Progenitor cell of endocrine pancreas (in vitro differentiated cells): ENCODE data around the gene ADGRB2. TPM values are rescaled to one million over a fixed set of nuclear protein-coding genes. Genes with fewer than 3 reads are reported as not detected.

Experiments used
- DNase-seq: peaks from one replicate; pipeline ENCODE4 v3.0.0; 2021; ENCODE audit warnings: low spot score; ENCODE audit not compliant: unreplicated experiment
- H3K27ac Mint-ChIP-seq: 2 replicates; pipeline ENCODE4 v1.8.0; 2021; ENCODE audit warnings: mild to moderate bottlenecking, moderate library complexity, mixed read lengths
- H3K27me3 Mint-ChIP-seq: 2 replicates; pipeline ENCODE4 v1.8.0; 2021; ENCODE audit warnings: mixed read lengths
- H3K36me3 Mint-ChIP-seq: 2 replicates; pipeline ENCODE4 v1.8.0; 2022; ENCODE audit warnings: mixed read lengths; ENCODE audit not compliant: insufficient read depth
- H3K4me1 Mint-ChIP-seq: 2 replicates; pipeline ENCODE4 v1.8.0; 2021; ENCODE audit warnings: low read depth, mixed read lengths
- H3K4me3 Mint-ChIP-seq: 2 replicates; pipeline ENCODE4 v1.8.0; 2021; ENCODE audit warnings: low read depth, mild to moderate bottlenecking, moderate library complexity, mixed read lengths
- H3K9me3 Mint-ChIP-seq: 2 replicates; pipeline ENCODE4 v1.8.0; 2021; ENCODE audit warnings: low read depth, mixed read lengths
- CTCF ChIP-seq: fragments of 200-600 bp; sonication (generic); IDR thresholded peaks from one replicate; pipeline ENCODE4 v1.5.0; 2021; ENCODE audit warnings: antibody characterized with exemption, mild to moderate bottlenecking; ENCODE audit not compliant: unreplicated experiment
- total RNA-seq: library from RNA; stranded (reverse); gene quantifications from 2 replicates; pipeline ENCODE4 v1.2.1, GENCODE V29; 2021

ADGRB2 gene
- total RNA-seq, 1 donor from 2014 or later = 5.5 TPM

GRCh38 chr1:31783846-31784245 is 19.7 kb upstream of the ADGRB2 start:
- Mint-ChIP-seq H3K27ac (no peak overlapping the region), H3K27me3 (peaks cover 6% of the 10 kb centered on the region), H3K4me3 (no peak overlapping the region), H3K36me3 (no peaks in the 10 kb centered on the region), H3K9me3 (no peaks in the 10 kb centered on the region), H3K4me1 (peaks cover 11% of the 10 kb centered on the region)
- TF ChIP-seq CTCF = no peak
- DNase-seq = no peak

- Mint-ChIP-seq H3K4me1 (peaks cover 11% of the 10 kb centered on the region), H3K36me3 (no peaks in the 10 kb centered on the region), H3K27me3 (peaks cover 8% of the 10 kb centered on the region), H3K27ac (no peak overlapping the region), H3K4me3 (no peak overlapping the region), H3K9me3 (no peaks in the 10 kb centered on the region)
- TF ChIP-seq CTCF = no peak
- DNase-seq = no peak
These were observed 18.6 kb upstream of the ADGRB2 start for GRCh38 chr1:31782421-31783410.

DNA sequence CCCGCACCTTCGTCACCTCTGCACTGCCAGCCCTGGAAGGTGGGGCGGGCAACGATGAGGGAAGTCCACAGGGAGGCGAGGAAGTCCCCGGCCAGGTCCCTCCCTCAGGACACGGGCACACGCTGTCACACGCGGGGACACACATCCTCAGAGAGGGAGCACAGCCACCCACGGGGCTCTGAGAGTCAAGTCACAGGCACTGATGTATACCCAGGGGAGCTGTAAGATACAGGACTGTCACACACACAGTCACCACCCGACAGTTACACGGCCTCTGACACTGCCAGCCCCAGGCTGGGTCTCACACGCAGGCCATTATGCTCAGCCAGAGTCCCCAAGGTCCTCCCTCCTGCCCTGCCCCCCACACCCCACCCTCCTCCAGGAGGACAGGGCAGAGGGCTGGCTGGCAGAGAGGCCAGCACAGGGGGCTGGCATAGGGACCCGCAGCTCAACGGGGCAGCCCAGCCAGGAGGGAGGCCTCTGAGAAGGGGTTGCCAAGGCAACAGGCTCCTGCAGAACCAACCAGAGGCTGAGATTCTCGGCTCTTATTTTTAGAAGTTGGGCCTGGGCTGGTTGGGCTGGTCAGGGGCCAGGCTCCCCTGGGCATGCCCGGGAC is 17.7 kb upstream of the ADGRB2 start:
- Mint-ChIP-seq H3K27me3 (peaks cover 15% of the 10 kb centered on the region), H3K4me3 (no peak overlapping the region), H3K4me1 (peaks cover 11% of the 10 kb centered on the region), H3K9me3 (no peaks in the 10 kb centered on the region), H3K36me3 (no peaks in the 10 kb centered on the region), H3K27ac (no peak overlapping the region)
- no peak for DNase-seq
- TF ChIP-seq CTCF = no peak

DNA sequence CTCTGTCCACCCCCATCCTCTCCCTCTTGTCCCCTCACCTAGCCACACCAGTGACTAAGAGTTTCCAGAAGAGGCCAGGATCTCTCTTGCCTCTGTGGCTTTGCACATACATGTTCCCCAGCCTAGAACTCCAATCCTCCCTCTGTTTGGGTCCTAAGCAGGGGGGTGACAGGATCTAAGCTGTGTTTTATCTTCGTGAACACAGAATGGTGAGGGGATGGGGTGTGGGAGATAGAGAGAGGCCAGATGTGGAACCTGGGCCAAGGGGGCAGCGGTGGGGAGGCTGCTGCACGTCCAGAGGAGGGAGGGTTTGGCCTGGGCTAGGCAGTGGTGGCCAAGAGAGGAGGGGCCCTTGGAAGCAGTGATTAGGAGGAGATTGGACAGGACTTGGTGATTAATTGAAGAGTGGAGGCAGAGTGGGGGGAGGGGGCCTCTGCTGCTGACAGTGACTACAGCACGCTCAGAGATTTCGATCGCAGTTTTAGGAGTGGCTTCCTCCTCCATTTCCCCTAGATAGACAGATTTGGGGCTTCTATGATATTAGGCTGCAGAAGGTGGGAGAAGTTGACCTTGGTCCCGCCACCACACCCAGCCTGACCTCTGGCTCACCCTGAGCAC is 17.1 kb upstream of the ADGRB2 start:
- Mint-ChIP-seq H3K36me3 (no peaks in the 10 kb centered on the region), H3K4me1 (peaks cover 11% of the 10 kb centered on the region), H3K27ac (no peak overlapping the region), H3K9me3 (no peaks in the 10 kb centered on the region), H3K4me3 (no peak overlapping the region), H3K27me3 (peaks cover 21% of the 10 kb centered on the region)
- TF ChIP-seq CTCF = no peak
- DNase-seq = no peak

- H3K27ac Mint-ChIP-seq = no peak overlapping the region
- no peak overlapping the region for H3K4me3 Mint-ChIP-seq
- no peaks in the 10 kb centered on the region for H3K36me3 Mint-ChIP-seq
- TF ChIP-seq CTCF = no peak
- no peaks in the 10 kb centered on the region for H3K9me3 Mint-ChIP-seq
- H3K4me1 Mint-ChIP-seq = peaks cover 11% of the 10 kb centered on the region
- H3K27me3 Mint-ChIP-seq = peaks cover 26% of the 10 kb centered on the region
- DNase-seq = no peak
These were observed 16.5 kb upstream of the ADGRB2 start for GRCh38 chr1:31780632-31781031.
